ENCODE data around the gene CDRT15.
"Not testable (repeated sequence)": the region's sequence is repeated elsewhere in the genome, so short reads cannot be mapped to it uniquely, and the experiment has no call there.

CDRT15 gene

GRCh38 chr17:14236762-14237161 lies at the start of gene CDRT15:
Gene CDRT15 (minus strand): TSS chr17:14236862. CDS start chr17:14236833, 29 bp downstream.
- H3K36me3 ChIP-seq (ENCODE audit: control insufficient read depth in 5 of 5, insufficient read depth in 5 of 5, low read length in 5 of 5); H3K9me3 ChIP-seq (ENCODE audit: control insufficient read depth in 5 of 5, low read length in 5 of 5): not testable (repeated sequence)

GRCh38 chr17:14282726-14283125 lies 46.1 kb upstream of the CDRT15 start:
- H3K36me3 ChIP-seq (ENCODE audit: control insufficient read depth in 5 of 5, insufficient read depth in 5 of 5, low read length in 5 of 5) = no peaks in the 10 kb centered on the region
- H3K27me3 ChIP-seq (ENCODE audit: control insufficient read depth in 5 of 5, insufficient read depth in 4 of 5, low read length in 5 of 5) = peaks cover 0 to 10% (median 2%) of the 10 kb centered on the region in 5 donors
- H3K4me3 ChIP-seq (ENCODE audit: low read depth in 1 of 5, low read length in 5 of 5) = no peak overlapping the region
- H3K27ac ChIP-seq (ENCODE audit: low read depth, low read length) = no peak overlapping the region
- no peaks in the 10 kb centered on the region for H3K9me3 ChIP-seq (ENCODE audit: control insufficient read depth in 5 of 5, low read length in 5 of 5)
- H3K9ac ChIP-seq (ENCODE audit: low read length in 5 of 5) = no peak overlapping the region
- H3K4me1 ChIP-seq (ENCODE audit: control insufficient read depth in 5 of 5, insufficient read depth in 5 of 5, low read length in 5 of 5) = no peaks in the 10 kb centered on the region

More at GRCh38 chr17:14236762-14237161, at the start of gene CDRT15:
- H3K4me3 ChIP-seq (ENCODE audit: low read depth in 1 of 5, low read length in 5 of 5); H3K27me3 ChIP-seq (ENCODE audit: control insufficient read depth in 5 of 5, insufficient read depth in 4 of 5, low read length in 5 of 5); H3K9ac ChIP-seq (ENCODE audit: low read length in 5 of 5); H3K4me1 ChIP-seq (ENCODE audit: control insufficient read depth in 5 of 5, insufficient read depth in 5 of 5, low read length in 5 of 5); H3K27ac ChIP-seq (ENCODE audit: low read depth, low read length): not testable (repeated sequence)

GRCh38 chr17:14281530-14281929 lies 44.9 kb upstream of the CDRT15 start:
- no peak overlapping the region for H3K4me3 ChIP-seq (ENCODE audit: low read depth in 1 of 5, low read length in 5 of 5)
- H3K9ac ChIP-seq (ENCODE audit: low read length in 5 of 5) = no peak overlapping the region
- H3K27ac ChIP-seq (ENCODE audit: low read depth, low read length) = no peak overlapping the region
- H3K27me3 ChIP-seq (ENCODE audit: control insufficient read depth in 5 of 5, insufficient read depth in 4 of 5, low read length in 5 of 5) = peaks cover 0 to 10% (median 2%) of the 10 kb centered on the region in 5 donors
- no peaks in the 10 kb centered on the region for H3K9me3 ChIP-seq (ENCODE audit: control insufficient read depth in 5 of 5, low read length in 5 of 5)
- H3K36me3 ChIP-seq (ENCODE audit: control insufficient read depth in 5 of 5, insufficient read depth in 5 of 5, low read length in 5 of 5) = no peaks in the 10 kb centered on the region
- H3K4me1 ChIP-seq (ENCODE audit: control insufficient read depth in 5 of 5, insufficient read depth in 5 of 5, low read length in 5 of 5) = no peaks in the 10 kb centered on the region

- no peak overlapping the region for H3K27ac ChIP-seq (ENCODE audit: low read depth, low read length)
- no peak overlapping the region for H3K9ac ChIP-seq (ENCODE audit: low read length in 5 of 5)
- peaks cover 0 to 5% (median 0%) of the 10 kb centered on the region in 5 donors for H3K9me3 ChIP-seq (ENCODE audit: control insufficient read depth in 5 of 5, low read length in 5 of 5)
- H3K27me3 ChIP-seq (ENCODE audit: control insufficient read depth in 5 of 5, insufficient read depth in 4 of 5, low read length in 5 of 5) = peaks cover 0 to 6% (median 2%) of the 10 kb centered on the region in 5 donors
- H3K4me1 ChIP-seq (ENCODE audit: control insufficient read depth in 5 of 5, insufficient read depth in 5 of 5, low read length in 5 of 5) = no peaks in the 10 kb centered on the region
- no peaks in the 10 kb centered on the region for H3K36me3 ChIP-seq (ENCODE audit: control insufficient read depth in 5 of 5, insufficient read depth in 5 of 5, low read length in 5 of 5)
- H3K4me3 ChIP-seq (ENCODE audit: low read depth in 1 of 5, low read length in 5 of 5) = no peak overlapping the region
These were observed 40.0 kb upstream of the CDRT15 start for GRCh38 chr17:14276535-14277250.

GRCh38 chr17:14270508-14270907 lies 33.8 kb upstream of the CDRT15 start:
- Histone ChIP-seq H3K36me3 (ENCODE audit: control insufficient read depth in 5 of 5, insufficient read depth in 5 of 5, low read length in 5 of 5) (no peaks in the 10 kb centered on the region), H3K4me3 (ENCODE audit: low read depth in 1 of 5, low read length in 5 of 5) (no peak overlapping the region)

GRCh38 chr17:14269473-14269872 lies 32.8 kb upstream of the CDRT15 start:
- Histone ChIP-seq H3K36me3 (ENCODE audit: control insufficient read depth in 5 of 5, insufficient read depth in 5 of 5, low read length in 5 of 5) (no peaks in the 10 kb centered on the region), H3K4me1 (ENCODE audit: control insufficient read depth in 5 of 5, insufficient read depth in 5 of 5, low read length in 5 of 5) (no peaks in the 10 kb centered on the region), H3K9ac (ENCODE audit: low read length in 5 of 5) (no peak overlapping the region), H3K27me3 (ENCODE audit: control insufficient read depth in 5 of 5, insufficient read depth in 4 of 5, low read length in 5 of 5) (peaks cover 0 to 3% (median 0%) of the 10 kb centered on the region in 5 donors), H3K9me3 (ENCODE audit: control insufficient read depth in 5 of 5, low read length in 5 of 5) (peaks cover 0 to 3% (median 0%) of the 10 kb centered on the region in 5 donors), H3K4me3 (ENCODE audit: low read depth in 1 of 5, low read length in 5 of 5) (no peak overlapping the region), H3K27ac (ENCODE audit: low read depth, low read length) (no peak overlapping the region)

More at GRCh38 chr17:14270508-14270907, 33.8 kb upstream of the CDRT15 start:
- Histone ChIP-seq H3K27ac (ENCODE audit: low read depth, low read length) (no peak overlapping the region), H3K9me3 (ENCODE audit: control insufficient read depth in 5 of 5, low read length in 5 of 5) (peaks cover 0 to 5% (median 0%) of the 10 kb centered on the region in 5 donors), H3K27me3 (ENCODE audit: control insufficient read depth in 5 of 5, insufficient read depth in 4 of 5, low read length in 5 of 5) (peaks cover 0 to 3% (median 0%) of the 10 kb centered on the region in 5 donors), H3K9ac (ENCODE audit: low read length in 5 of 5) (no peak overlapping the region), H3K4me1 (ENCODE audit: control insufficient read depth in 5 of 5, insufficient read depth in 5 of 5, low read length in 5 of 5) (no peaks in the 10 kb centered on the region)

GRCh38 chr17:14268264-14268663 lies 31.6 kb upstream of the CDRT15 start:
- Histone ChIP-seq H3K9ac (ENCODE audit: low read length in 5 of 5) (no peak overlapping the region), H3K9me3 (ENCODE audit: control insufficient read depth in 5 of 5, low read length in 5 of 5) (no peaks in the 10 kb centered on the region), H3K4me1 (ENCODE audit: control insufficient read depth in 5 of 5, insufficient read depth in 5 of 5, low read length in 5 of 5) (no peaks in the 10 kb centered on the region), H3K27ac (ENCODE audit: low read depth, low read length) (no peak overlapping the region), H3K36me3 (ENCODE audit: control insufficient read depth in 5 of 5, insufficient read depth in 5 of 5, low read length in 5 of 5) (no peaks in the 10 kb centered on the region), H3K4me3 (ENCODE audit: low read depth in 1 of 5, low read length in 5 of 5) (no peak overlapping the region), H3K27me3 (ENCODE audit: control insufficient read depth in 5 of 5, insufficient read depth in 4 of 5, low read length in 5 of 5) (peaks cover 0 to 3% (median 0%) of the 10 kb centered on the region in 5 donors)

GRCh38 chr17:14261406-14261805 lies 24.7 kb upstream of the CDRT15 start:
- Histone ChIP-seq H3K36me3 (ENCODE audit: control insufficient read depth in 5 of 5, insufficient read depth in 5 of 5, low read length in 5 of 5) (no peaks in the 10 kb centered on the region), H3K9ac (ENCODE audit: low read length in 5 of 5) (no peak overlapping the region), H3K4me3 (ENCODE audit: low read depth in 1 of 5, low read length in 5 of 5) (no peak overlapping the region), H3K27me3 (ENCODE audit: control insufficient read depth in 5 of 5, insufficient read depth in 4 of 5, low read length in 5 of 5) (no peaks in the 10 kb centered on the region), H3K9me3 (ENCODE audit: control insufficient read depth in 5 of 5, low read length in 5 of 5) (peaks cover 0 to 6% (median 5%) of the 10 kb centered on the region in 5 donors), H3K27ac (ENCODE audit: low read depth, low read length) (no peak overlapping the region), H3K4me1 (ENCODE audit: control insufficient read depth in 5 of 5, insufficient read depth in 5 of 5, low read length in 5 of 5) (no peaks in the 10 kb centered on the region)

- Histone ChIP-seq H3K9me3 (ENCODE audit: control insufficient read depth in 5 of 5, low read length in 5 of 5) (no peaks in the 10 kb centered on the region), H3K36me3 (ENCODE audit: control insufficient read depth in 5 of 5, insufficient read depth in 5 of 5, low read length in 5 of 5) (no peaks in the 10 kb centered on the region)
These were observed 9.0 kb upstream of the CDRT15 start for GRCh38 chr17:14245629-14246028.

GRCh38 chr17:14245002-14245401 lies 8.3 kb upstream of the CDRT15 start:
- Histone ChIP-seq H3K4me1 (ENCODE audit: control insufficient read depth in 5 of 5, insufficient read depth in 5 of 5, low read length in 5 of 5) (no peaks in the 10 kb centered on the region), H3K9ac (ENCODE audit: low read length in 5 of 5) (no peak overlapping the region), H3K36me3 (ENCODE audit: control insufficient read depth in 5 of 5, insufficient read depth in 5 of 5, low read length in 5 of 5) (no peaks in the 10 kb centered on the region), H3K27me3 (ENCODE audit: control insufficient read depth in 5 of 5, insufficient read depth in 4 of 5, low read length in 5 of 5) (peaks cover 0 to 2% (median 0%) of the 10 kb centered on the region in 5 donors), H3K4me3 (ENCODE audit: low read depth in 1 of 5, low read length in 5 of 5) (no peak overlapping the region), H3K9me3 (ENCODE audit: control insufficient read depth in 5 of 5, low read length in 5 of 5) (no peaks in the 10 kb centered on the region), H3K27ac (ENCODE audit: low read depth, low read length) (no peak overlapping the region)

More at GRCh38 chr17:14245629-14246028, 9.0 kb upstream of the CDRT15 start:
- no peak overlapping the region for H3K4me3 ChIP-seq (ENCODE audit: low read depth in 1 of 5, low read length in 5 of 5)
- no peak overlapping the region for H3K9ac ChIP-seq (ENCODE audit: low read length in 5 of 5)
- H3K27ac ChIP-seq (ENCODE audit: low read depth, low read length) = no peak overlapping the region
- peaks cover 0 to 2% (median 0%) of the 10 kb centered on the region in 5 donors for H3K27me3 ChIP-seq (ENCODE audit: control insufficient read depth in 5 of 5, insufficient read depth in 4 of 5, low read length in 5 of 5)
- no peaks in the 10 kb centered on the region for H3K4me1 ChIP-seq (ENCODE audit: control insufficient read depth in 5 of 5, insufficient read depth in 5 of 5, low read length in 5 of 5)
